ENCODE results near the gene CBX2.
"Not testable (repeated sequence)": the region's sequence is repeated elsewhere in the genome, so short reads cannot be mapped to it uniquely, and the experiment has no call there.

The CBX2 gene

GRCh38 chr17:79772726-79773125 lies 5.2 kb upstream of the CBX2 start:
- DNase-seq = not testable (repeated sequence)

- no peak for DNase-seq
Measured at GRCh38 chr17:79774561-79774975, 3.4 kb upstream of the CBX2 start.

DNA sequence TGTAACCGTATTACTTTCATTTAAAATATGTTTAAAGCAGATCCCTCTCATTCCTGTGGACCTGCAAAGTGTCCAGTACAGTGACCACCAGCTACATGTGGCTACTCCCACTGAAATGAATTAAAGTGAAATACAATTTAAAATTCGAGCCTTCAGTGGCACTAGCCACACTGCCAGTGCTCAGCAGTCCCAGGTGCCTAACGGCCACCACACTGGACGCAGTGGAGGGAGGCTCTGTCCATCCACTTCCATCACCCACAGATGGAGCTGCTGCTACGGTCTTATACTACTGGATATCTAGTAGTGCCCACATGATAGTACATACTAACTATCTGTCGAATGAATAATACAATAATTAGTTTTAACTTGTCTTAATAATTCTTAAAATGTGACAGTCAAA lies 2.3 kb upstream of the CBX2 start:
- no peak for DNase-seq

- no peak for DNase-seq
Measured at GRCh38 chr17:79776376-79777119, 1.4 kb upstream of the CBX2 start.

GRCh38 chr17:79777120-79777893 lies 641 bp upstream of the CBX2 start:
- no peak for DNase-seq

DNA sequence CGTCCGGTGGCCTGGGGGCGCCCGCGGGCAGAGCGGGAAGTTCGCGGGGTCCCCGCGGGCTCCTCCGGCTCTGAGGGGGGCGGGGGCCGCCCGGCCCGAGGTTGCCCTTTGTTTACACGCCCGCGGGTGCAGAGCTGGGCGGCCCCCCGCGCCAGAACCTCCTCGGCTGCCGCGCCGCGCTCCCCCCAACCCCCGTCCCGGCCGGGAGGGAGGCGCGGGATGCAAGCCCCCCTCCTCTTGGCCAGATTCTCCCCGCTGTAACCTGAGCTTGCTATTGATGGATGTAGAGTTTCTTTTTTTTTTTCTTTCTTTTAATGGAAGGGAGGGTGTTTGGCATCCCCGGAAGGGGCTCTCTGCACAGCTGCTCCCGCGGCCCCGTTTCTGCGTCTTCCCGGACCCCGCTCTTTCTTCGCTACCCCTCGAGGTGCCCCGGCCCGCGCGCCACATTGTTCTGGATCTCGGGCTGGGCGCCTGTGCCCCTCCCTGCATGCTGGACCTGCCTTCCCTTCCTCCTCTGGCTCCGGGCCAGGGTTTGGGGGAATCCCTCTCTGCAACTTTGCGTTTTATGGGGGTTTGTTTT lies 646 bp downstream of the CBX2 start:
- no peak for DNase-seq

GRCh38 chr17:79779084-79779529 lies 1.2 kb downstream of the CBX2 start:
- no peak for DNase-seq

DNA sequence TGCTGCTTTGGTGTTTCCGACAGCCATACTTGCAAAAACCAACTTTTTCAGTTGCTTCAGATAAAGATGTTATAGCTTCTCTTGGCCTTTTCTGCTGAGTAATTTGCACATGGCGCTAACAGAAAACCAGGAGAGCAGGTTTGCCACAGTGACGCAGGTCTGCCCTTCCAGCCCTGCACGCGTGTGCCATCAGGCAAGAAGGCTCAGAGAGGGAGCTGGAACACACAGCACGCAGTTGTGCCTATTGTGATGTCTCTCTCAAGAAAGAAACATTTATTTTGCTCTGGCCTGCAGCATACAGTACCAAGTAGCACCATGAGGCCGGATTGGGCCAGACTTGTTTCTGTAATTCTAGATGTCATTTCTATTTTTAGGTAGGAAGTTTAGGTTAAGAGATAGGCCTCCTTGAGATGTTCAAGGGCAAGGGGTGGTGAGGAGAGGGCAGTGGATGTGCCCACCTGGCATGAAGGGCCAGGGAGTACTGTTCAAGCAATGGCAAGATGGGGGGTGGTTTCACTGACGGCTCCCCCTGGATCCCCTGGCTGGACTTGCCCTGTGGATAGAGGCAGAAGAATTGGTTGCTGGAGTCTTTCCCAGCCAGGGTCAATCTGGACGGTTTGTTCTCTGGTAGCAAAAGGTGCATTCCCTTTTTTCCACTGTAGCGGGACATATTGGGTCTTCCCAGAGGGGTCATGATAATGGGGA lies 1.9 kb downstream of the CBX2 start:
- no peak for DNase-seq

DNA sequence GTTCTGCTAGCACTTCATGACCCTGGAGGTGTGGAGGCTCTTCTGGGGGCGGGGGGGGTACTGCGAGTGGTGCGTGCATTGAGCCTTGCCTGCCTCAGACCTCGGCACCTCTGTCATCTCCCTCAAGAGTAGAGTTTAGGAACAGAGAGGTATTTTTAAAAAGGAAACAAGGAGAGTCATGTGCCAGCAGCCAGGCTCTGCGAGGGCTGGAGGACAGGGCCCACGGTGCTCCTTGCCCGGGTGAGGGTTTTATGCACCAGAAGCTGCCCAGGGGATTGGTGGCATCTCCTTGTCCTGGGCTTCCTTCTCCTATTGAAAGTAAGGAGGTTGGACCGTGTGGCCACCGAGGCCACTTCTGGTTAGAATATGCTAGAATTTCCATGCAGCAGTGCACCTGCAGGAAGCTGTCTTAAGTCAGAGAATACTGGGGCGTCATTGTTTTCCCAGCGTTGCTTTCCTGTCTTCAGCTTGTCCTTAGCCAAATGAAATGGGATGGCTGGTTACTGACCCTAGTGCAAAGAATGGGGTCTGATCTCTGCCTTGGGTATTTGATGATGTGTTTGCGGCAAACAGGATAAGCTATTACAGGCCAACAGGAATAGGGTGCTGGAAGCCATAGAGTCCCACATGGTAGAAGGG lies 3.2 kb downstream of the CBX2 start:
- DNase-seq = no peak

GRCh38 chr17:79781736-79782575 lies 4.0 kb downstream of the CBX2 start:
- no peak for DNase-seq

- DNase-seq = no peak
Measured at GRCh38 chr17:79783891-79784290, 5.9 kb downstream of the CBX2 start.

DNA sequence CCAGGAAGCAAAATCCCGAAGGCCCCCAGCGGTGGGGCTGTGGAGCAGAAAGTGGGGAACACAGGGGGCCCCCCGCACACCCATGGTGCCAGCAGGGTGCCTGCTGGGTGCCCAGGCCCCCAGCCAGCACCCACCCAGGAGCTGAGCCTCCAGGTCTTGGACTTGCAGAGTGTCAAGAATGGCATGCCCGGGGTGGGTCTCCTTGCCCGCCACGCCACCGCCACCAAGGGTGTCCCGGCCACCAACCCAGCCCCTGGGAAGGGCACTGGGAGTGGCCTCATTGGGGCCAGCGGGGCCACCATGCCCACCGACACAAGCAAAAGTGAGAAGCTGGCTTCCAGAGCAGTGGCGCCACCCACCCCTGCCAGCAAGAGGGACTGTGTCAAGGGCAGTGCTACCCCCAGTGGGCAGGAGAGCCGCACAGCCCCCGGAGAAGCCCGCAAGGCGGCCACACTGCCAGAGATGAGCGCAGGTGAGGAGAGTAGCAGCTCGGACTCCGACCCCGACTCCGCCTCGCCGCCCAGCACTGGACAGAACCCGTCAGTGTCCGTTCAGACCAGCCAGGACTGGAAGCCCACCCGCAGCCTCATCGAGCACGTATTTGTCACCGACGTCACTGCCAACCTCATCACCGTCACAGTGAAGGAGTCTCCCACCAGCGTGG lies 6.5 kb downstream of the CBX2 start:
- no peak for DNase-seq

GRCh38 chr17:79785017-79785899 lies 7.3 kb downstream of the CBX2 start:
- no peak for DNase-seq

- no peak for DNase-seq
Measured at GRCh38 chr17:79785900-79786810, 8.2 kb downstream of the CBX2 start.

- DNase-seq = no peak
Measured at GRCh38 chr17:79786930-79787643, 9.1 kb downstream of the CBX2 start.

DNA sequence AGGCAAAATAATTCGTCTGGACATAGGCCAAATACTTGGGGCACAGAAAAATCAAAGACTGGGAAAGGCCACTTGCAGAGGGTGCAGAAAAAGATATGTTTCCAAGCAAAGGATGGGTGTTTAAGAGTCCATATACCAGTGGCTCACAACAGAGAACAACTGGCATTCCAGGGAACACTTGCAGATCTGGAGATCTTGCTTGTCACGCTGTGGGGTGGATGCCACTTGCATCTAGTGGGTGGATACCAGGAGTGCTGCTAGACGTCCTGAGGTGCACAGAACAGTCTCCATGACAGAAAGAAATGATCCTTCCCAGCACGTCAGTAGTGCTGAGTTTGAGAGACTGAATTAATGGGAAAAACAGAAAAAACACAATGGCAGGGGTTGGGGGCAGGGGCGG lies 10.5 kb downstream of the CBX2 start:
- DNase-seq = no peak

- no peak for DNase-seq
Measured at GRCh38 chr17:79788989-79789942, 11.3 kb downstream of the CBX2 start.
